SK-N-SH treated with all-trans-retinoic acid at 6 μM for 48 hours (cell line): ENCODE results near the gene DNAJC1.

ENCODE experiments used
- ATAC-seq: fragments of 200-7000 bp; cut with Tn5 transposase; 3 replicates; pipeline ENCODE4 v1.9.1; 2020; ENCODE audit warnings: mild to moderate bottlenecking, moderate library complexity
- ARNTL ChIP-seq: fragments of 450-650 bp; formaldehyde crosslinking; IDR thresholded peaks from 2 replicates; pipeline ENCODE4 v1.5.0; 2020; ENCODE audit warnings: low read depth, mild to moderate bottlenecking, moderate library complexity, borderline replicate concordance
- BACH2 ChIP-seq: fragments of 250-450 bp; sonication (Bioruptor Pico); IDR thresholded peaks from 2 replicates; pipeline ENCODE4 v1.9.0; 2021; ENCODE audit warnings: mild to moderate bottlenecking, borderline replicate concordance
- ESRRG ChIP-seq: fragments of 250-450 bp; sonication (Bioruptor Pico); IDR thresholded peaks from 2 replicates; pipeline ENCODE4 v1.6.1; 2021; ENCODE audit warnings: mild to moderate bottlenecking
- GLIS3 ChIP-seq: fragments of 250-450 bp; sonication (Bioruptor Pico); IDR thresholded peaks from 2 replicates; pipeline ENCODE4 v1.5.0; 2020; ENCODE audit warnings: mild to moderate bottlenecking, moderate library complexity
- ISL1 ChIP-seq: fragments of 250-450 bp; sonication (Bioruptor Pico); IDR thresholded peaks from 2 replicates; pipeline ENCODE4 v2.1.2; 2022; ENCODE audit warnings: mild to moderate bottlenecking, moderate library complexity
- OSR1 ChIP-seq: fragments of 250-450 bp; sonication (Bioruptor Pico); IDR thresholded peaks from 2 replicates; pipeline ENCODE4 v1.8.0; 2022; ENCODE audit warnings: moderate library complexity, mild to moderate bottlenecking, inconsistent platforms
- RARB ChIP-seq: fragments of 250-450 bp; sonication (Bioruptor Pico); IDR thresholded peaks from 2 replicates; pipeline ENCODE4 v1.8.0; 2021; ENCODE audit warnings: mild to moderate bottlenecking, moderate library complexity
- SNAI2 ChIP-seq: fragments of 250-450 bp; sonication (Bioruptor Pico); IDR thresholded peaks from 2 replicates; pipeline ENCODE4 v1.5.0; 2020; ENCODE audit warnings: mild to moderate bottlenecking, moderate library complexity
- TCF4 ChIP-seq: fragments of 250-450 bp; sonication (Bioruptor Pico); IDR thresholded peaks from 2 replicates; pipeline ENCODE4 v1.8.0; 2021; ENCODE audit warnings: mild to moderate bottlenecking, moderate library complexity, borderline replicate concordance
- TOX ChIP-seq: fragments of 250-450 bp; sonication (Bioruptor Pico); IDR thresholded peaks from 2 replicates; pipeline ENCODE4 v1.8.0; 2021; ENCODE audit warnings: mild to moderate bottlenecking, moderate library complexity, borderline replicate concordance
- ZC3H10 ChIP-seq: fragments of 250-450 bp; sonication (Bioruptor Pico); IDR thresholded peaks from 2 replicates; pipeline ENCODE4 v1.5.1; 2021; ENCODE audit warnings: mild to moderate bottlenecking, moderate library complexity
- ZFP3 ChIP-seq: fragments of 250-450 bp; sonication (Bioruptor Pico); IDR thresholded peaks from 2 replicates; pipeline ENCODE4 v1.5.0; 2020; ENCODE audit warnings: mild to moderate bottlenecking, moderate library complexity
- ZFP30 ChIP-seq: fragments of 450-650 bp; formaldehyde crosslinking; IDR thresholded peaks from 2 replicates; pipeline ENCODE4 v1.5.0; 2022; ENCODE audit warnings: mild to moderate bottlenecking, moderate library complexity
- ZNF565 ChIP-seq: fragments of 450-650 bp; formaldehyde crosslinking; conservative IDR thresholded peaks from 2 replicates; pipeline ENCODE4 v1.5.0; 2020; ENCODE audit warnings: low read depth, mild to moderate bottlenecking, moderate library complexity
- ZNF70 ChIP-seq: fragments of 450-650 bp; formaldehyde crosslinking; IDR thresholded peaks from 2 replicates; pipeline ENCODE4 v1.5.0; 2020; ENCODE audit warnings: mild to moderate bottlenecking, moderate library complexity
- ZNF8 ChIP-seq: fragments of 450-650 bp; formaldehyde crosslinking; IDR thresholded peaks from 2 replicates; pipeline ENCODE4 v1.5.0; 2020; ENCODE audit warnings: mild to moderate bottlenecking, moderate library complexity
- TF ChIP-seq, protein P1 (sequence below): fragments of 250-450 bp; sonication (Bioruptor Pico); IDR thresholded peaks from 2 replicates; pipeline ENCODE4 v1.5.1; 2020; ENCODE audit warnings: low read depth, mild to moderate bottlenecking, moderate library complexity
- TF ChIP-seq, protein P2 (sequence below): fragments of 250-450 bp; sonication (Bioruptor Pico); IDR thresholded peaks from 2 replicates; pipeline ENCODE4 v1.8.0; 2021; ENCODE audit warnings: low read depth, mild to moderate bottlenecking, moderate library complexity, borderline replicate concordance
- TF ChIP-seq, protein P3 (sequence below): fragments of 250-450 bp; sonication (Bioruptor Pico); IDR thresholded peaks from 2 replicates; pipeline ENCODE4 v1.5.0; 2020; ENCODE audit warnings: mild to moderate bottlenecking, moderate library complexity

DNAJC1 gene

DNA sequence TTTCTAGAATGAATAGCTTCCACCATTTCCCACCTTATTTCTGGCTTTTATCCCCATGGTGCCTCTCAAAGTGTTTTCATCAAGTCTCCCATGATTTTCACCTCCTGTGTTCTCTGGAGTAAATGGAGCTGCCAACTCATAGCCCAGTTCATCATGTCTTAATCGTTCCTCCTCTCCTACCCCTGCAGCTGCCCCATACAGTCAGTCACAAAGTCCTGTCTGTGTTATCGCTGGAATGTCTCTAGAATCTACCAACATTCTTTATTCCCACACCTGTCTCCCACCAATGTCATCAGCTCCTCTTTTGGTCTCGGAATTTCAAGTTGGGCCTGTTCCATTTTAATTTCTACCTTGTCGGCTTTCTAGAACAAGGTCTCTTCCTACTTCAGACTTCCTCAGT is 290.6 kb downstream of the DNAJC1 start:
- TF ChIP-seq ZNF70 (CRISPR knock-in tag) (no peak), GLIS3 (CRISPR knock-in tag) (no peak), TCF4 (CRISPR knock-in tag) (no peak), SNAI2 (CRISPR knock-in tag) (no peak), ARNTL (CRISPR knock-in tag) (no peak), ISL1 (CRISPR knock-in tag) (no peak), ZNF565 (CRISPR knock-in tag) (no peak), TOX (CRISPR knock-in tag) (no peak)
- TF ChIP-seq, protein P1, sequence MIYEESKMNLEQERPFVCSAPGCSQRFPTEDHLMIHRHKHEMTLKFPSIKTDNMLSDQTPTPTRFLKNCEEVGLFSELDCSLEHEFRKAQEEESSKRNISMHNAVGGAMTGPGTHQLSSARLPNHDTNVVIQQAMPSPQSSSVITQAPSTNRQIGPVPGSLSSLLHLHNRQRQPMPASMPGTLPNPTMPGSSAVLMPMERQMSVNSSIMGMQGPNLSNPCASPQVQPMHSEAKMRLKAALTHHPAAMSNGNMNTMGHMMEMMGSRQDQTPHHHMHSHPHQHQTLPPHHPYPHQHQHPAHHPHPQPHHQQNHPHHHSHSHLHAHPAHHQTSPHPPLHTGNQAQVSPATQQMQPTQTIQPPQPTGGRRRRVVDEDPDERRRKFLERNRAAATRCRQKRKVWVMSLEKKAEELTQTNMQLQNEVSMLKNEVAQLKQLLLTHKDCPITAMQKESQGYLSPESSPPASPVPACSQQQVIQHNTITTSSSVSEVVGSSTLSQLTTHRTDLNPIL (CRISPR knock-in tag), result no peak
- TF ChIP-seq, protein P2, sequence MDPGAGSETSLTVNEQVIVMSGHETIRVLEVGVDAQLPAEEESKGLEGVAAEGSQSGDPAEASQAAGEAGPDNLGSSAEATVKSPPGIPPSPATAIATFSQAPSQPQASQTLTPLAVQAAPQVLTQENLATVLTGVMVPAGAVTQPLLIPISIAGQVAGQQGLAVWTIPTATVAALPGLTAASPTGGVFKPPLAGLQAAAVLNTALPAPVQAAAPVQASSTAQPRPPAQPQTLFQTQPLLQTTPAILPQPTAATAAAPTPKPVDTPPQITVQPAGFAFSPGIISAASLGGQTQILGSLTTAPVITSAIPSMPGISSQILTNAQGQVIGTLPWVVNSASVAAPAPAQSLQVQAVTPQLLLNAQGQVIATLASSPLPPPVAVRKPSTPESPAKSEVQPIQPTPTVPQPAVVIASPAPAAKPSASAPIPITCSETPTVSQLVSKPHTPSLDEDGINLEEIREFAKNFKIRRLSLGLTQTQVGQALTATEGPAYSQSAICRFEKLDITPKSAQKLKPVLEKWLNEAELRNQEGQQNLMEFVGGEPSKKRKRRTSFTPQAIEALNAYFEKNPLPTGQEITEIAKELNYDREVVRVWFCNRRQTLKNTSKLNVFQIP (CRISPR knock-in tag), result no peak
- TF ChIP-seq, protein P3, sequence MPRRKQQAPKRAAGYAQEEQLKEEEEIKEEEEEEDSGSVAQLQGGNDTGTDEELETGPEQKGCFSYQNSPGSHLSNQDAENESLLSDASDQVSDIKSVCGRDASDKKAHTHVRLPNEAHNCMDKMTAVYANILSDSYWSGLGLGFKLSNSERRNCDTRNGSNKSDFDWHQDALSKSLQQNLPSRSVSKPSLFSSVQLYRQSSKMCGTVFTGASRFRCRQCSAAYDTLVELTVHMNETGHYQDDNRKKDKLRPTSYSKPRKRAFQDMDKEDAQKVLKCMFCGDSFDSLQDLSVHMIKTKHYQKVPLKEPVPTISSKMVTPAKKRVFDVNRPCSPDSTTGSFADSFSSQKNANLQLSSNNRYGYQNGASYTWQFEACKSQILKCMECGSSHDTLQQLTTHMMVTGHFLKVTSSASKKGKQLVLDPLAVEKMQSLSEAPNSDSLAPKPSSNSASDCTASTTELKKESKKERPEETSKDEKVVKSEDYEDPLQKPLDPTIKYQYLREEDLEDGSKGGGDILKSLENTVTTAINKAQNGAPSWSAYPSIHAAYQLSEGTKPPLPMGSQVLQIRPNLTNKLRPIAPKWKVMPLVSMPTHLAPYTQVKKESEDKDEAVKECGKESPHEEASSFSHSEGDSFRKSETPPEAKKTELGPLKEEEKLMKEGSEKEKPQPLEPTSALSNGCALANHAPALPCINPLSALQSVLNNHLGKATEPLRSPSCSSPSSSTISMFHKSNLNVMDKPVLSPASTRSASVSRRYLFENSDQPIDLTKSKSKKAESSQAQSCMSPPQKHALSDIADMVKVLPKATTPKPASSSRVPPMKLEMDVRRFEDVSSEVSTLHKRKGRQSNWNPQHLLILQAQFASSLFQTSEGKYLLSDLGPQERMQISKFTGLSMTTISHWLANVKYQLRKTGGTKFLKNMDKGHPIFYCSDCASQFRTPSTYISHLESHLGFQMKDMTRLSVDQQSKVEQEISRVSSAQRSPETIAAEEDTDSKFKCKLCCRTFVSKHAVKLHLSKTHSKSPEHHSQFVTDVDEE (CRISPR knock-in tag), result no peak
- no peak for ATAC-seq

DNA sequence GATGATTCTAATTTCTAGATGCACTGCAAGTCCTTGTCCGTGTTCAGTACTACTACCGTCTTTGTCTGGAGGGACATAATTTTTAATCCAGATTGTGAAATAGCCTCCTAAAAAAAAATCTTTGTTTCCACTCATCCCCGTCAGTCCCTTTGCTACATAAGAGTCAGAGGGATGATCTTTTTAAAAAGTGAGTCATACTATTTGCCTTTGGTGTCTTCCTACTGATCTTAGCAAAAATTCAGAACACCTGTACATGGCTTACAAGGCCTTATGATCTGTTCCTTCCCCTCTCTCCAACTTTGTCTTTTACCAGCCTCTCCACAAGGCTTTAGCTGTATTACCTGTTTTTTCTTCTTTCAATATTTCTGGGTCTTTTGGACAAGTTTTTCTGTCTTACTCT is 296.0 kb downstream of the DNAJC1 start:
- ATAC-seq, result no peak
- TF ChIP-seq ZFP3, result no peak
- no peak for TF ChIP-seq GLIS3 (CRISPR knock-in tag)
- TF ChIP-seq RARB (CRISPR knock-in tag), result no peak
- TF ChIP-seq, protein P3 (CRISPR knock-in tag), result no peak
- no peak for TF ChIP-seq ZNF565 (CRISPR knock-in tag)
- no peak for TF ChIP-seq ESRRG
- TF ChIP-seq TCF4 (CRISPR knock-in tag), result no peak
- TF ChIP-seq, protein P1 (CRISPR knock-in tag), result no peak
- no peak for TF ChIP-seq ZFP30
- TF ChIP-seq BACH2 (CRISPR knock-in tag), result no peak
- TF ChIP-seq ZNF8 (CRISPR knock-in tag), result no peak
- TF ChIP-seq ARNTL (CRISPR knock-in tag), result no peak
- no peak for TF ChIP-seq TOX (CRISPR knock-in tag)
- no peak for TF ChIP-seq ISL1 (CRISPR knock-in tag)
- TF ChIP-seq ZC3H10 (CRISPR knock-in tag), result no peak
- TF ChIP-seq ZNF70 (CRISPR knock-in tag), result no peak
- no peak for TF ChIP-seq OSR1
